ENCODE results near the gene PLS1.
"Not testable (repeated sequence)": the region's sequence is repeated elsewhere in the genome, so short reads cannot be mapped to it uniquely, and the experiment has no call there.

Gene PLS1

DNA sequence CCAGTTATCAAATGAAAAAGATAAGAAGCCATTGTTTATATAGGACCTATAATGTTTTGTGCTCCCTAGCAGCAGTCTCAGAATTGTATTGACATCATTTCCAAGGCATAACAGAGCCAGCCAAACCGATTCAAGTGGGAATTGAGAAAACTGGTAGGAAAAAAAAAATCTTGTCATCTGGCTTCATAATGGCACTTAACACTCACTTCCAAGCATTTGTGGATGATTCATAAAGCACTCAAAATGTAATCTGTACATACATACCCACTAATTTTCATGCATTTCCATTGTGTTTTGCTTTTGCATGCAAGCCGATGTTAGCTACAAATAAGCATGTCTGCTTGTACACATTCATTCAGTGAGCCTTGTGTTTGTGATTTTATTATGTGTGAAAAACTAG is 109.0 kb downstream of the PLS1 start:
- DNase-seq (ENCODE audit: low read depth), result no peak

DNA sequence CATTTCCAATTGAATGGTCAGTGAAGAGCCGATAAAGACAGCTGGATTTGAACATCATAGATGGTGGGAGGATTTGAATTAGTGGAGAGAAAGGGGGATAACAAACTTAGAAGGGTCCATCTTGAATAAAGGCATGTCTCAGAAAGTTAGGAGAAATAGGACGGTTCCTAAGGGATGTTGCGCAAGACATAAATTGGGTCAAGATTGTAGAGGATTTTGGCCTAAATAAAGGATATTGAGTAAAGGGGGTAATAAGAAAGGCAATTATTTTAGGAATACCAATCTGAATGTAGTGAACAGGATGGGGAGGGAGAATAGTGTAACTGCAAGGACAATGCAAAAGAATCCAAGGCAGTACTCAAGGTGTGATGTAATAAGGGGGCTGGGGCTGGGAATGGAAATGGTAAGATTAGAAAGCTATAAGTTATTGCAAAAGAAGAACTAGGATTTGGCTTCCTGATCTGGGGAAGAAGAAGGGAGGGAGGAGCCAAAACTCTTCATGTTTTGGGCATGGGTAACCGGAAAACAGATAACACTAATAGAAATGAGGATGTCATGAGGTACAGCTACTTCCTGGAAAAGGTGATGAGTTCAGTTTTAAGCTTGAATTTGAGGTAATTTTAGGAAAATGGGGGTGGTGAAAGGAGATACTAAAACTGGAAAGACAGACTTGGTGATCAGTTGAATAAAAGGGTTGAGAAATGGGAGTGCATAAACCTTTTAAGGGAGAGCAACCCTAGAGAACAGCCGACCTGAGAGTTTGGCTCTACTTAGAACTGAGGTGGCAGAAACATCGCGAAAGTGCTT is 110.3 kb downstream of the PLS1 start:
- DNase-seq (ENCODE audit: low read depth), result no peak

DNA sequence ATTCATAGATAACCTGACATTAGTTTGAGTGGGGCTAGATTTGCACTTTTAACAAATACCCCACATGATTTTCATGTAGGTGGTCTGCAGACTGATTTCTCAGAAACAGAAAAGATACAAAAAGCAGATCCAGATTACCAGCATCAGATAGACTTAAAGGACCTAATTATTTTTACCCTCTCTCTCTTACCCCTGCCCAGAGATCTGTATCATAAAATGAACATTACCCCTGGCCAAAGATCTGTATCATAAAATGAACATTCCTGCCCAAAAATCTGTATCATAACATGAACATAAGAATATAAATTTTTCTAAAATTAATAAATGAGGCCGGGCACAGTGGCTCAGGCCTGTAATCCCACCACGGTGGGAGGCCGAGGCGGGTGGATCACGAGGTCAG is 113.0 kb downstream of the PLS1 start:
- no peak for DNase-seq (ENCODE audit: low read depth)

DNA sequence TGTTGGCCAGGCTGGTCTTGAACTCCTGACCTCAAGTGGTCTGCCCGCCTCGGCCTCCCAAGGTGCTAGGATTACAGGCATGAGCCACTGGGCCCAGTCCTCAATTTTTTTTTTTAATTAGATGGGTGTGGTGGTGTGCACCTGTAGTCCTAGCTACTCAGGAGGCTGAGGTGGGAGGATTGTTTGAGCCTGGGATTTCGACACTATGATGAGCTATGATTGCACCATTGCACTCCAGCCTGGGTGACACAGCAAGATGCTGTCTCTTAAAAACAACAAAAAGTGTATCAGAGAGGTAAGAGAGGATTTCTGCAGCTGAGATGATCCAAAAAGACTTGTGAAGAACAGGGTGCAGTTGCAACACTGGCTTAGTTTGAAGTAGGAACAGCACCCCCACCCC is 118.7 kb downstream of the PLS1 start:
- not testable (repeated sequence) for DNase-seq (ENCODE audit: low read depth)

DNA sequence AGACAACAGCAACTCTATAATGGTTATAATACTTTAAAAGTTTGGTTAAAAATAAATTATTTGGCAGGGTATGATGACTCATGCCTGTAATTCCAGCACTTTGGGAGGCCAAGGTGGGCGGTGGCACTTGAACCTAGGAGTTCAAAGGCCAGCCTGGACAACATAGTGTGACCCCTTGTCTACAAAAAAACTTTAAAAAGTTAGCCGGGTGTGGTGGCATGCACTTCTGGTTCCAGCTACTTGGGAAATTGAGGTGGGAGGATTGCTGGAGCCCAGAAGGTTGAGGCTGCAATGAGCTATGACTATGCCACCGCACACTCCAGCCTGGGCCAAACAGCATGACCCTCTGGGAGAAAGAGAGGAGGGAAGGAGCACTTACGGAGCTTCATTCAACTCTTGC is 119.9 kb downstream of the PLS1 start:
- no peak for DNase-seq (ENCODE audit: low read depth)

DNA sequence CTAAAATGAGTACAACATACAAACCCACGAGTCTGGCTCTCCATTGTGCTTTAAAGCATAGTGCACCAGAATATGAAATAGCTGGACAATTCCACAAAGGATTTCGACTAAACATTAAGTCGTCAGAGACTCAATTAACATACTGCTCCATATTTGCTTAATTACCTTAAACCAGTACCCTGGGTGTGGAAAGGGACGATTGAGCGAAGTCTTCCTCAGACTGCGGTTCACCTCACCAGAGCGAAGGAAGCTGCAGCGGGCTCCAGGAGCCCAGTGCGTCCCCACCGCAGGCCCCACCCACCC is 127.4 kb downstream of the PLS1 start:
- DNase-seq (ENCODE audit: low read depth), result no peak

DNA sequence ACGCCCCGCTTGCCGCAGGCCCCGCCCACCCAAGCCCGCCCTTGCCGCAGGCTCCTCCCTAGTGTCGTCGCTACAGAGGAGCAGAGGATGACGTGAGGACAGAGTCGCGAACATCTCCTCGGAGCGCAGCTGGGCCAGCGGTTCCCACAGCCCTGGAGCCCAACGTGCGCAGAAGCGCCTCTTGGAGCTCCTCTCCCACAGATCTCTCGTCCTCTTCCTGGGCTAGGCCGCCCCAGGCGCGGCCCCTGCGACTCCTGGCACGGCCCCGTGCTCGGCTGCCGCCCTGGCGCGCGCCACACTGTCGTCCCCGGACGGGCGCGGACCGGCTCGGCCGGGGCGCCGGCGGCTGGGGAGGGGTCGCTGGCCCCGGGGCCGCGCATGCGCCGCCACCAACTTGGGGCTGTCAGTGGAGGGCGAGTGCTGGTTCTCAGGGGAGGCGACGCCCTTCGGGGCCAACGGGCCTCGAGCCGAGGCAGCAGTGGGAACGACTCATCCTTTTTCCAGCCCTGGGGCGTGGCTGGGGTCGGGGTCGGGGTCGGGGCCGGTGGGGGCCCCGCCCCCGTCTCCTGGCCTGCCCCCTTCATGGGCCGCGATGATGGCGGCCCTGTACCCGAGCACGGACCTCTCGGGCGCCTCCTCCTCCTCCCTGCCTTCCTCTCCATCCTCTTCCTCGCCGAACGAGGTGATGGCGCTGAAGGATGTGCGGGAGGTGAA is 127.9 kb downstream of the PLS1 start, which contains the start of gene TRPC1:
TRPC1 (plus strand) TSS at position 67 of the 714 bp plus-strand sequence; CDS start at position 593, 526 bp downstream.
- peak; percentile 39 for DNase-seq (ENCODE audit: low read depth)

DNA sequence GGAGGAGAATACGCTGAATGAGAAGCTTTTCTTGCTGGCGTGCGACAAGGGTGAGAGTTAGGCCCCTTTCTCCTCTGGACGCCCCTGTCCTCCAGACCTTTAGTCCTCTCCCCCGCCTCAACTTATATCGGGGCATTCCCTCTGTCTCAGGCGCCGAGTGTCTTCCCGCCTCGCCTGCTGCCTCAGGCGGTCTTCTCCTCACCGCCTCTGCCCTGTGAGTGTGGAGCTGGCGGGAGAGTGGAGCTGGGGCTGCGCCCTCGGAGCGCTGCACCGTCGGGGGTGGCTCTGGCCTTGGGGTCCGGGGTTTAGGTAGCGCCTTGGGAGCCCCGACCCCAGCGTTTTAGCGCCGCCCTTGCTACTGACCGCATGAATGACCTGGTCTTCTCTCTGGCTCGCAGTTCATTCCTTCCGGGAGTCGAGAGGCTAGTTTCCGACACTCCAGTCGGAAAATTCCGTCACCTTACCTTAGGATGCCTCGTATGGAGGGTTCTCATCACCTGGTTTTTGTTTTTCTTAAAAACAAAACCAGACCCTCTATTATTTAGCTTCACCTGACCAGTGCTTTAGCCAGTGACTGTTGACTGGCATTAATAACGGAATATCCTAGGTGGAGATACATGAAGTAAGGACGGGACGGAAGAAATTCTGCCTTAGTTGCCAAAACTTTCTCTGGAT is 128.6 kb downstream of the PLS1 start:
- no peak for DNase-seq (ENCODE audit: low read depth)

DNA sequence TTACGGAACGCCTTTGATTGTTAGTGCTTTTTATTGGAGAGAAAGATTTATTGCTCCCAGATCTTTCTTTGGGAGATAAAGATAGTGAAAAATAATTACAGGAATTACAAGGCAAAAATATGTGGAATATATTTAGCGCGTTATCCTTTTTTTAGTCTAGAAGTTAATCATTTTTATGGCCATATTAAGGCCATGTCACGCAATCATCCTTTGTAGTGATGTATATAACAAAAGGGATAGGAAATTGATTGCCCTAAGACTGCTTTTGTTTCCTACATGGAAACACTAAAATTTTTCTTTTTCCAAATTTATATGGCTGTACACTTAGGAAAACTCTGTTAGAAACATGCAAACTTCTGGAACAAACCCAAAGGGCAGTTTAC is 129.2 kb downstream of the PLS1 start:
- no peak for DNase-seq (ENCODE audit: low read depth)

DNA sequence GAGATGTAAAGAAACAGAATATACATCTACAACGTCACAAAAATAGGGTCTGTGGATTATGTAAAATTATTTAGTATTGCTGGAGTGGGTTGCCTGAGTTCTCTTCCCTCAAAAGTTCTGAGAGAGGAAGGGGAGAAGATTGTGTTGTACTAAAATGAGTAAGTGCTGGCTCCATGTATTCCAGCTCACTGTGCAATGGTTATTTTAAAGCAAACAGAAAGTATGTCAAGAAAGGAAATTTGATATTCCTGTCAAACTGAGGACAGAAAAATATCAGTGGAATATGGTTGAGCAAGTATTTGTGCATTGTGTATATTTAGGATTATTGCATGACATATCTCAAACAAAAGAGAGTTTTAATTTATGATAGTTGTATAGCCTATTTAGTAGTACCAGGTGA is 129.8 kb downstream of the PLS1 start:
- DNase-seq (ENCODE audit: low read depth), result no peak

DNA sequence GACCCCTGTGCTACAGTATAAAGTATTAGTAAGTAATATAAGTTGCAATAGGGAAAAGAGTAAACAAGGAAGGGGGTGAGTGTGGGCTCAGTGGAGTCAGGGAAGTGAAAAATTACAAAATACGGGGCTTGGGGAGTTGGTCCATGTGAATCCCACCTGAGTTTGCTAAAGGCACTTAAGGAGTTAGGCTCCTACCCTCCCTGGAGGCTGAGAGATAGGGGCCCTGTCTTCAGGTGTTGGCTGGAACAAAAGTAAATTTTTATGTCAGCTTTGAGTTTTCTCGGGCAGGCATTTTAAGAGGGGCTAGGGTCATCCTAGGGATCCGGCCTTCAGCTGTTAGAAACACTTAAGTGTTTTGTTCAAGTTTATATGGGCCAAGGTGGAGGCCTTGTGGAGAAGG is 135.9 kb downstream of the PLS1 start:
- no peak for DNase-seq (ENCODE audit: low read depth)

DNA sequence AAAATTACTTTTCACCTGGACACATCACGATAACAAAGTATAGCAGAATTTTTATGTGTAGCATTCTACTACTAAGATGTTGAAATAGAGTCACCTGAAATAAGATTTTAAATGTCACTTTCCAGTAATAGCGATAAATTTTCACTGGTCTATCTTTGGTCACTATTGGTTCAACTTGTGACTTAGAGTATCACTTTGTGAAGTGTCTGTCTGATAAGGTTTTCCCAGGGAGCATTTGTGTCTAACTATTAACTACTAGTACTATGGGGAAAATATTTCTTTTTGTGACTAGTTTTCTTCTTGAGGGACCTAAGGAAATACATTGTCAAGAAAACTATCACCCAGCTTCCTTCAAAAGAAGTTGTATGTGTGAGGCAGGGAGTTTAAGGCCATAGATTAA is 138.6 kb downstream of the PLS1 start:
- no peak for DNase-seq (ENCODE audit: low read depth)

DNA sequence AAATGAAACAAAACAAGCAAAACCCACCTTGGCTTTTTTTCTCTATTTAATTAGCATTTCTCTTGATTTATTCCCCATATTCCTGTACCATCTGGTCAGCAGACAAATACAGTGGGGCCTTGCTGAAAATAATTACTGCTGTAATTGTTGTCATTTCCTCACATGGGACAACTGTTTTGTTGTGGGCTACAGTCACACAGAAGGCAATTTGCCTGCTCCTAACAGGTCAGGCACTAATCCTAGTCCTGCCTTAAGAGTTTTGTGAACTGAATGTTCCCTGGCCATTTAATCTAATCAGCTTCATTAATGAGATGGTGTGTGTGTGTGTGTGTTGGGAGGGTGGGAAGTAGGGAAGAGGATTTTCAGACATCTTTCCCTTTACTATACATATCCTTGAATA is 139.3 kb downstream of the PLS1 start:
- no peak for DNase-seq (ENCODE audit: low read depth)

DNA sequence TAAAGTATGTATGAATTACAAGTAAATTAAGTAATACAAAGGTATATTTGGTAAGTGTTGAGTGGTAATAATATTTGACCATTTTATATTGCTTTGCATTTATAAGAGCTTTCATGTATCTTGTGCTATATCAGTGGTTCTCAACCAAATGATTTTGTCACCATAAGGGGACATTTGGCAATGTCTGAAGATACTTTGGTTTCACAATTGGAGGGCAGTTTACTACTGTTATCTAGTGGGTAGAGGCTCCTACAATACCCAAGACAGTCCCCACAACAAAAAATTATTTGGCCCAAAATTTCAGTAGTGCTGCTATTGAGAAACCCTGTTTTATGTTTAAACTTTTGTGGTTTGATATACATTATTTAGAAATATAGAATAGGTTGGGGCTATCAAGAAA is 142.2 kb downstream of the PLS1 start:
- no peak for DNase-seq (ENCODE audit: low read depth)

DNA sequence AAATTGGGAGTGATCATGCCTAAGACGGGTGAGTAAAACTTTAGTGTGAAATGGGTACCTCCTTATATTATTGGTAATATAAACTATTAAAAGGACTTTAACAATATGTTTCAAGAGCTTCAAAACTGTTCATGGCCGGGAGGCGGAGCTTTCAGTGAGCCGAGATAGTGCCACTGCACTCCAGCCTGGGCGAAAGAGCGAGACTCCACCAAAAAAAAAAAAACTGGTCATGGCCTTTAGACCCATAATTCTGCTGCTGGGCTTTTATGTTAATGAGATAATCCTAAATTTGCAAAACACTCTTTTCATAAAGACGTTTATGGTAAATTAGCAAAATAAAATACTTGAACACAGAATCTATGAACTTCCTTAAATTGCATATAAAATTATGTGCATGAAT is 150.5 kb downstream of the PLS1 start:
- no peak for DNase-seq (ENCODE audit: low read depth)

DNA sequence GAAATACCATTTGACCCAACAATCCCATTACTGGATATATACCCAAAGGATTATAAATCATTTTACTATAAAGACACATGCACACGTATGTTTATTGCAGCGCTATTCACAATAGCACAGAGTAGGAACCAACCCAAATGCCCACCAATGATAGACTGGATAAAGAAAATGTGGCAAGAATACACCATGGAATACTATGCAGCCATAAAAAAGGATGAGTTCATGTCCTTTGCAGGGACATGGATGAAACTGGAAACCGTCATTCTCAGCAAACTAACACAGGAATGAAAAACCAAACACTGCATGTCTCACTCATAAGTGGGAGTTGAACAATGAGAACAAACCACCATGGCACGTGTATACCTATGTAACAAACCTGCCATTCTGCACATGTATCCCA is 154.3 kb downstream of the PLS1 start:
- not testable (repeated sequence) for DNase-seq (ENCODE audit: low read depth)

DNA sequence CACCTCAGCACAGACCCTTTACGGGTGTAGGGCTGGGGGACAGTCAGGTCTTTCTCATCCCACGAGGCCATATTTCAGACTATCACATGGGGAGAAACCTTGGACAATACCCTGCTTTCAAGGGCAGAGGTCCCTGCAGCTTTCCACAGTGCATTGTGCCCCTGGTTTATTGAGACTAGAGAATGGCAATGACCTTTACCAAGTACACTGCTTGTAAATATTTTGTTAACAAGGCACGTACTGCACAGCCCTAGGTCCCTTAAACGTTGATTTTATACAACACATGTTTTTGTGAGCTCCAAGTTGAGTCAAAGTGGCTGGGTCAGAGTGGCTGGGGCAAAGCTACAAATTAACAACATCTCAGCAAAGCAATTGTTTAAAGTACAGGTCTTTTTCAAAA is 156.4 kb downstream of the PLS1 start:
- not testable (repeated sequence) for DNase-seq (ENCODE audit: low read depth)

DNA sequence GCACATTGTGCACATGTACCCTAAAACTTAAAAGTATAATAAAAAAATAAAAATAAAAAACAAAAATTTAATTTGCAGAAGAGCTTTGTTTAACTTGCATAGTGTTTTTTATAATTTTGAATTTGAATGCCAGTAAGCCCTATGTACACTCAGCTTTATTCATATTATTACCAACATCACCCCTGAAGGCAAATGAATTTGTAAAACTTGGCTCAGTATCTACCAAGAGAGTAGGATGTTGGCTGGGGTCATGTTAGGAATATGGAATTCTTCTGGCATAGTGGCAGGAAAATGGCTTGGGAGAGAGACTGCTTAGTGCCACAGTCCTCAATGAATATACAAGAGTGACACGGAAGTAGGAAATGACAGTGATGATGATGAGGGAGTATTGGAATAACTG is 158.3 kb downstream of the PLS1 start:
- DNase-seq (ENCODE audit: low read depth), result no peak
